ENCODE measurements around the gene VKORC1L1.
"Not testable (repeated sequence)": the region's sequence is repeated elsewhere in the genome, so short reads cannot be mapped to it uniquely, and the experiment has no call there.

VKORC1L1 gene

DNA sequence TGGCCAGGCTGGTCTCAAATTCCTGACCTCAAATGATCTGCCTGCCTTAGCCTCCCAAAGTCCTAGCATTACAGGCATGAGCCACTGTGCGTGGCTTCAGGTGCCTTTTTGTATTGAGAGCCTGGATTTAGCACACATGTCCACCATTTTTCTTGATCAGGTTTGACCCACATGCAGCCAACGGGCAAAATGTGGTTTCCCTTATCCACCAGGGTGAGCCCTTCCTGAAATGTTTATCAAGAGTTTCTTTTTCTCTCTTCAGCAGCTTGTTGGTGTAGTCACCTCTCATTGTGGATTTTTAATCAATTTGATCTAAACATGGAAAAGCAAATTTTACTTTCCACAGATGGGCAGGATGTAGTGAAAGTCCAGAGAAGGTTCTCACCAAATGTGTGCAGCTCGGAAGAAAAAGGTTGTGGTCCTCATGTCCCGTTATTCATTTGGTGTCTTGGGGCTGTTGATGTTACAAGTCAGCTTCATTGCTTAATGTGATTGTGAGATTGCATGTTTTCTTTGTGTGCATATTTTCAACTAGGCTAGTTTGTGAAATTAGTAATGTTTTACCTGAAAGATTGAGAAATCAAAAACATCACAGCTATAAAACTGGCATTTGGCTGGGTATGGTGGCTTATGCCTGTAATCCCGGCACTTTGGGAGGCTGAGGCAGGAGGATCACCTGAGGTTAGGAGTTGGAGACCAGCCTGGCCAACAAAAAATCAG, 80.3 kb downstream of the VKORC1L1 start:
- FAIRE-seq (no peak), DNase-seq (ENCODE audit: insufficient read length, low spot score) (no peak)
- TF ChIP-seq POLR2A (IDR thresholded peaks at IDR 0.05; ENCODE audit: low read depth, low read length) = no peak

- DNase-seq (ENCODE audit: insufficient read length, low spot score) = no peak
- no peak for FAIRE-seq
- TF ChIP-seq POLR2A (IDR thresholded peaks at IDR 0.05; ENCODE audit: low read depth, low read length) = no peak
These were observed 81.1 kb downstream of the VKORC1L1 start for GRCh38 chr7:65953890-65954450.

DNA sequence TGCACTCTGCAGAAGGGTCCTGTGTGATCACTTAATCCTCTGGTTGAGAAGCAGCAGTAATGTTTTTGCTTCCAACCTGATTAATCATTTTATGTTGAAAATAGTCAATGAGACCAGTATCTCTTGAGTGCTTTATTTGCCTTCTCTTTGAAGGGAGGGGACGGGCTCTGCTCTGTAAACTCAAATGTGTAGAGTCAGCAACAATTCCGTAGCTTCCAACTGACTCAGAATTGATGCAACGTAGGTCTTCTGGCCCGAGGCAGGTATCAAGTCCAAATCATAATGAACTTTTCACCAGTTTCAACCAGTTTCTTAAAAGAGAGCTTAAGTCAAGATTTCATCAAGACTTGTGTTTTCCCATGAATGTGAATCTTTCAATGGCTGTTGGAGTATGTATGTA, 82.8 kb downstream of the VKORC1L1 start:
- no peak for DNase-seq (ENCODE audit: insufficient read length, low spot score)
- FAIRE-seq = no peak
- no peak for TF ChIP-seq POLR2A (IDR thresholded peaks at IDR 0.05; ENCODE audit: low read depth, low read length)

GRCh38 chr7:65960351-65961074, 87.6 kb downstream of the VKORC1L1 start:
- no peak for TF ChIP-seq POLR2A (IDR thresholded peaks at IDR 0.05; ENCODE audit: low read depth, low read length)
- DNase-seq (ENCODE audit: insufficient read length, low spot score) (no peak), FAIRE-seq (no peak)

GRCh38 chr7:65962033-65962432, 89.2 kb downstream of the VKORC1L1 start:
- DNase-seq (ENCODE audit: insufficient read length, low spot score) = no peak
- no peak for FAIRE-seq
- no peak for TF ChIP-seq POLR2A (IDR thresholded peaks at IDR 0.05; ENCODE audit: low read depth, low read length)

DNA sequence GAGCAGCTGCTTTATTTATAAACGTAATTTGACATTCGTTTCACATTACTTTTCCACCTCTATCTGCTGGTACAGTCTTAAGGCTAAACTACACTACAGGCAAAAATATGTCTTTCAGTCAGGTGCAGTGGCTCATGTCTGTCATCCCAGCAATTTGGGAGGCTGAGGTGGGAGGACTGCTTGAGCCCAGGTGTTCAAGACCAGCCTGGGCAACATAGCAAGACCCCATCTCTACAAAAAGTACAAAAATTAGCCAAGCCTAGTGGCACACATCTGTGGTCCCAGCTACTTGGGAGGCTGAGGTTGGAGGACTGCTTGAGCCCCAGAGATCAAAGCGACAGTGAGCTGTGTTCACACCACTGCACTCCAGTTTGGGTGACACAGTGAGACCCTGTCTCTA, 91.8 kb downstream of the VKORC1L1 start:
- not testable (repeated sequence) for FAIRE-seq; DNase-seq (ENCODE audit: insufficient read length, low spot score)

GRCh38 chr7:65966146-65966545, 93.3 kb downstream of the VKORC1L1 start:
- FAIRE-seq = no peak
- no peak for TF ChIP-seq POLR2A (IDR thresholded peaks at IDR 0.05; ENCODE audit: low read depth, low read length)
- no peak for DNase-seq (ENCODE audit: insufficient read length, low spot score)

- TF ChIP-seq POLR2A (IDR thresholded peaks at IDR 0.05; ENCODE audit: low read depth, low read length) = no peak
- no peak for DNase-seq (ENCODE audit: insufficient read length, low spot score)
- FAIRE-seq = no peak
These were observed 94.7 kb downstream of the VKORC1L1 start for GRCh38 chr7:65967361-65968155.

- FAIRE-seq = no peak
- TF ChIP-seq POLR2A (IDR thresholded peaks at IDR 0.05; ENCODE audit: low read depth, low read length) = no peak
These were observed 95.6 kb downstream of the VKORC1L1 start for GRCh38 chr7:65968256-65969185.

GRCh38 chr7:65971021-65971420, 98.1 kb downstream of the VKORC1L1 start:
- TF ChIP-seq POLR2A (IDR thresholded peaks at IDR 0.05; ENCODE audit: low read depth, low read length) = no peak
- no peak for FAIRE-seq
- DNase-seq (ENCODE audit: insufficient read length, low spot score) = no peak

More at GRCh38 chr7:65968256-65969185, 95.6 kb downstream of the VKORC1L1 start:
- no peak for DNase-seq (ENCODE audit: insufficient read length, low spot score)

DNA sequence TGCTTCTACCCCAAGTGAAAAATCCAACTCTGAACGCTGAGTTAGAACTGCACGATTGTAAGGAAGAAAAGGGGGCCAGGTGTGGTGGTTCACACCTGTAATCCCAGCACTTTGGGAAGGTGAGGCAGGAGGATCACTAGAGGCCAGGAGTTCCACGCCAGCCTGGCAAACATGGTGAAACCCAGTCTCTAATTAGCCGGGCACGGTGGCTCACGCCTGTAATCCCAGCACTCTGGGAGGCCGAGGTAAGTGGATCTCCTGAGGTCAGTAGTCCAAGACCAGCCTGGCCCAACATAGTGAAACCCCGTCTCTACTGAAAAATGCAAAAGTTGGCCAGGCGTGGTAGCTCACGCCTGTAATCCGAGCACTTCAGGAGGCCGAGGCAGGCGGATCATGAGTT, 100.1 kb downstream of the VKORC1L1 start:
- DNase-seq (ENCODE audit: insufficient read length, low spot score) (no peak), FAIRE-seq (no peak)
- no peak for TF ChIP-seq POLR2A (IDR thresholded peaks at IDR 0.05; ENCODE audit: low read depth, low read length)

DNA sequence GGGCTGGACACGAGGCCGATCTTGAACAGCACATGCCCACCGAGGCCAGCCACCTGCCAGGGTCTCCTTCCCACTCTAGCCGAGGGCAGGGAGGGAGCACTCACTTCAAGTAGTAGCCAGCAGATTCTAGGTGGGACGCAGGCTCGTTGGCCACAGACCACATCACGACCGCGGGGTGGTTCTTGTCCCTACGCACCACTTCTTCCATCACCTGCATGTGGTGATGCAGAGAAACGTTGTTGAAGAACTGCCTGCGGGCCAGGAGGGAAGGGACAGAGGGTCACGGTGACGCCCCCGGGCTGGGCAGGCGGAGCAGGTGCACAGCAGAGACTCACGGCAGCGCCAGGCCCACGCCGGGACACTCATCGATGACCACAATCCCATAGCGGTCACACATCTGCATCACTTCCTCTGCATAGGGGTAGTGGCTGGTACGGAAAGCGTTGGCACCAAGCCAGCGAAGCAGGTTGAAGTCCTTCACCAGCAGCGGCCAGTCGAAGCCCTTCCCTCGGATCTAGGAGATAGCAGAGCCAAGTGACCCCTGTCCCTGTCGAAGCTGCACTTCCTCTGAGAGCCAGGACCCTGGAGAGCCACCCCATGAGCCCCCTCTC, 101.4 kb downstream of the VKORC1L1 start:
- FAIRE-seq = no peak
- TF ChIP-seq POLR2A (IDR thresholded peaks at IDR 0.05; ENCODE audit: low read depth, low read length) = no peak
- DNase-seq (ENCODE audit: insufficient read length, low spot score) = no peak

GRCh38 chr7:65974876-65975275, 102.0 kb downstream of the VKORC1L1 start:
- DNase-seq (ENCODE audit: insufficient read length, low spot score) = no peak
- no peak for TF ChIP-seq POLR2A (IDR thresholded peaks at IDR 0.05; ENCODE audit: low read depth, low read length)
- FAIRE-seq = no peak
